Panc1 (cell line): Measurements from ENCODE around the gene MNX1.

Experiments used
- CTCF ChIP-seq: fragments of 450-650 bp; IDR thresholded peaks from 2 replicates; pipeline ENCODE4 v1.5.1; 2017; ENCODE audit warnings: mild to moderate bottlenecking
- POLR2AphosphoS5 ChIP-seq: IDR thresholded peaks from 2 replicates; pipeline ENCODE4 v1.6.1; 2012; ENCODE audit warnings: mild to moderate bottlenecking, low read depth, low read length, moderate library complexity
- REST ChIP-seq, 2 experiments: IDR thresholded peaks; 2 replicates each; pipeline ENCODE4 v1.6.1; 2011 to 2012; ENCODE audit warnings: low read depth in 2 of 2, control low read depth in 1 of 2, low read length in 1 of 2, mild to moderate bottlenecking in 1 of 2, moderate library complexity in 1 of 2; ENCODE audit not compliant: insufficient read depth in 1 of 2
- TCF7L2 ChIP-seq: IDR thresholded peaks from 2 replicates; pipeline ENCODE4 v1.6.1; 2011; ENCODE audit warnings: mild to moderate bottlenecking, low read depth, low read length, inconsistent platforms

GRCh38 chr7:157018328-157018996 lies 8.0 kb upstream of the MNX1 start:
- TF ChIP-seq CTCF = no peak
- TF ChIP-seq POLR2AphosphoS5 = no peak
- no peak for TF ChIP-seq TCF7L2
- no peak for TF ChIP-seq REST (IDR thresholded peaks at IDR 0.05; ENCODE audit: insufficient read depth in 1 of 2, low read depth in 2 of 2, low read length in 1 of 2)
